Measurements from ENCODE around the gene C1orf74.

Gene C1orf74

DNA sequence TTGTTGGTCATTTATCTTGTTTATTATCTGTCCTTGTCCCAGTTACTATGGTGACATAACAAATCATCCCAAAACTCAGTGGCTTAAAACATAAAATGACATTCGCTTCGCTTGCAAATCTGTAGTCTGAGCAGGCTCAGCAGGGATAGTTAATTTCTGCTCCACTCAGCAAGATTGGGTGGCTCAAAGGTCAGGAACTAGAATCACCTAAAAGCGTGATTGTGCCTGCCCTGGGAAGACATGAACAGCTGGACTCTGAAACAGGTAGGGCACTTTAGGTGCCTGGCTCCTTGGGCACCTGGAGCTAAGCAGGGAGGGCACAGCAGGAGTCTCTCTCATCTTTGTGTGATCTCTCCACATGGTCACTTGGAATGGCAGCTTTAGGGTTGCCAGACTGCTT lies 43.2 kb downstream of the C1orf74 start:
- H3K9me3 ChIP-seq (ENCODE audit: insufficient read depth, low read depth, low read length), result no peaks in the 10 kb centered on the region
- no peaks in the 10 kb centered on the region for H3F3A ChIP-seq (ENCODE audit: low read depth)
- H2AFZ ChIP-seq (ENCODE audit: low read length), result no peak overlapping the region
- H3K4me1 ChIP-seq (ENCODE audit: insufficient read depth, low read length, poor library complexity, severe bottlenecking), result peaks cover 26% of the 10 kb centered on the region
- H3K36me3 ChIP-seq (ENCODE audit: insufficient read depth, low read length), result no peaks in the 10 kb centered on the region
- no peaks in the 10 kb centered on the region for H4K20me1 ChIP-seq (ENCODE audit: insufficient read depth, low read length, poor library complexity, severe bottlenecking)
- H3K9ac ChIP-seq (ENCODE audit: low read depth, low read length, poor library complexity, severe bottlenecking), result no peak overlapping the region
- H3K27me3 ChIP-seq (ENCODE audit: insufficient read depth, low read length, poor library complexity, severe bottlenecking), result no peaks in the 10 kb centered on the region
- TF ChIP-seq EZH2phosphoT487 (IDR thresholded peaks at IDR 0.05; ENCODE audit: borderline replicate concordance) (no peak), CTCF (conservative IDR thresholded peaks at IDR 0.05; ENCODE audit: low read length) (no peak)
- H3K4me2 ChIP-seq (ENCODE audit: low read depth, low read length, poor library complexity, severe bottlenecking), result no peak overlapping the region
- no peaks in the 10 kb centered on the region for H3K79me2 ChIP-seq (ENCODE audit: insufficient read depth, low read length)
- no peak overlapping the region for H3K4me3 ChIP-seq (ENCODE audit: low read length, poor library complexity, severe bottlenecking)
- no peaks in the 10 kb centered on the region for H3K9me2 ChIP-seq (replicated peaks; ENCODE audit: low read depth, low read length)

DNA sequence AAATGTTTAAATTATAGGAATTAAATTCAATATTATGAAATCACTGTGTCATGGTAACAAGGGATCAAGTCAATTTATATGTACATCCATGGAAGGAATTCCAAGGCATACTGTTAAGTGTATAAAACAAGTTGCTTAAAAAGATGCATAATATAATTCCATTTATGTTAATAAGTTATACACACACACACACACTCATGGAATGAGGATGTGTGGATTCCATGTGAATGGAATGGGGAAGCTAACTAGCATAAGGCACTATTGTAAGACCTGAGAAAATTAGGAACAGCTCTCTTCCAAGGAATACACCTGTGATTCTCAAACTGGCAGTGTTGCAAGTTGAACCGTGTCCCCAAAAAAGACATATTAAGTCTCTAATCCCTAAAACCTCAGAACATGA lies 46.1 kb downstream of the C1orf74 start:
- Histone ChIP-seq H3K9me3 (ENCODE audit: insufficient read depth, low read depth, low read length) (no peaks in the 10 kb centered on the region), H3K4me1 (ENCODE audit: insufficient read depth, low read length, poor library complexity, severe bottlenecking) (peaks cover 14% of the 10 kb centered on the region), H3K36me3 (ENCODE audit: insufficient read depth, low read length) (no peaks in the 10 kb centered on the region), H3K79me2 (ENCODE audit: insufficient read depth, low read length) (no peaks in the 10 kb centered on the region), H3K9me2 (replicated peaks; ENCODE audit: low read depth, low read length) (no peaks in the 10 kb centered on the region), H3K9ac (ENCODE audit: low read depth, low read length, poor library complexity, severe bottlenecking) (no peak overlapping the region), H3K4me3 (ENCODE audit: low read length, poor library complexity, severe bottlenecking) (no peak overlapping the region), H3K4me2 (ENCODE audit: low read depth, low read length, poor library complexity, severe bottlenecking) (no peak overlapping the region), H2AFZ (ENCODE audit: low read length) (no peak overlapping the region), H3F3A (ENCODE audit: low read depth) (no peaks in the 10 kb centered on the region), H3K27me3 (ENCODE audit: insufficient read depth, low read length, poor library complexity, severe bottlenecking) (no peaks in the 10 kb centered on the region), H4K20me1 (ENCODE audit: insufficient read depth, low read length, poor library complexity, severe bottlenecking) (no peaks in the 10 kb centered on the region)
- TF ChIP-seq CTCF (conservative IDR thresholded peaks at IDR 0.05; ENCODE audit: low read length) (no peak), EZH2phosphoT487 (IDR thresholded peaks at IDR 0.05; ENCODE audit: borderline replicate concordance) (no peak)

DNA sequence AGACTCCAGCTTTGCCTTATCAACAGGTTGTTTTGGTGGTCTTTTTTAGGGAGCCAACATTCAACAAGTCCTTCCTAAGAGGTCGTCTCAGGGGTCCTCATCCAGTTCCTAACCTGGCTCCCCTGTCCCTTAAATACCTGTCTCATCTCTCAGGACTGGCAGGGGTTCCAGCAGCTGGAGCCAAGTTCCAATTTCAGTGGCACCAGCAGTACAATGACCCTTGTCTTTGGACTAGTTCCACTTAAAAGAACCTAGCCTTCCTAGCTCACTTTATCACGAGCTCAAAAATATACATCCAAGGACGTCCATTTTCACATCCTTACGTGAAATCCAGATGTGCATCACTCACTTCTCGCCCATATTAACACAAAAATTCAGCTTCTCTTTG lies 47.2 kb downstream of the C1orf74 start:
- H3K4me2 ChIP-seq (ENCODE audit: low read depth, low read length, poor library complexity, severe bottlenecking), result no peak overlapping the region

More for the DNA sequence above, 47.2 kb downstream of the C1orf74 start:
- Histone ChIP-seq H3K9me3 (ENCODE audit: insufficient read depth, low read depth, low read length) (no peaks in the 10 kb centered on the region), H3F3A (ENCODE audit: low read depth) (no peaks in the 10 kb centered on the region), H3K9ac (ENCODE audit: low read depth, low read length, poor library complexity, severe bottlenecking) (no peak overlapping the region), H4K20me1 (ENCODE audit: insufficient read depth, low read length, poor library complexity, severe bottlenecking) (no peaks in the 10 kb centered on the region), H3K36me3 (ENCODE audit: insufficient read depth, low read length) (no peaks in the 10 kb centered on the region), H3K27me3 (ENCODE audit: insufficient read depth, low read length, poor library complexity, severe bottlenecking) (no peaks in the 10 kb centered on the region), H3K79me2 (ENCODE audit: insufficient read depth, low read length) (no peaks in the 10 kb centered on the region), H2AFZ (ENCODE audit: low read length) (no peak overlapping the region), H3K4me3 (ENCODE audit: low read length, poor library complexity, severe bottlenecking) (no peak overlapping the region), H3K9me2 (replicated peaks; ENCODE audit: low read depth, low read length) (no peaks in the 10 kb centered on the region), H3K4me1 (ENCODE audit: insufficient read depth, low read length, poor library complexity, severe bottlenecking) (peaks cover 5% of the 10 kb centered on the region)
- TF ChIP-seq CTCF (conservative IDR thresholded peaks at IDR 0.05; ENCODE audit: low read length) (no peak), EZH2phosphoT487 (IDR thresholded peaks at IDR 0.05; ENCODE audit: borderline replicate concordance) (no peak)

All from Loucy (cell line).